Measurements from ENCODE around the gene KCNG2.

The KCNG2 gene

DNA sequence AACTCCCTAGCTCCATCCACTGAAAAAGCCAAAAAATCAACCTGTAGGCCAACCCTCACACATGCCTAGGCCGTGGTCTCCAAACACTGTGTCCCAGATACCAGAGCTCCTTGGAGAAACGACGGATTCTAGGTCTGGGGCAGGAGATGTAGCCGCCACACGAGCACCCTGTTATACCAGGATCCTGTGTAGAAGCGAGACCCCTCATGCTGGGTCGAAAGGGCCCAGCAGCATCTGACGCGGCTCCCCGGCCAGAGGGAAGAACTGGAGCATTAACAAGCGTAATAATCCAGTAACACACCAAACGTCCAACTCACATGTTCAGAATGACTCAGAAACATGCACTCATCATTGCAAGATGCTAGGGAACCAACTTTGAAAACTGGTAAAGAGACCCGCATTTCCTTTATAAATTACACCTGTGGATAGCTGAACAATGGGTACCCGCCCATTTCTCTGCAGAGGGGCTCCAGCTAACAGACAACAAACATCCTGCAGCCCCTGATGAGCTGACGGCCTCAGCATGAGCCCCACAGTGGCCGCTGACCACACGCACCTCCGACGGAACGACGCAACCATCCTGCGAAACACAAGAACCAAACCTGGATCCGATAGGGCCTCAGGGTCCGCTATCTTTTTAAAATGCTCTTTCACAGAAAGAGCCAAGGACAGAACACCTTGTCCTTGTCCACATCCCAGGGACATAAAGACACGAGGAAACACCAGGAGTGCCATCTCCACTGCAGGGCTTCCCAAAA, 139.5 kb downstream of the KCNG2 start:
- Mint-ChIP-seq H3K9me3 (peaks cover 6% of the 10 kb centered on the region), H3K36me3 (peaks cover 65% of the 10 kb centered on the region), H3K4me1 (peaks cover 15% of the 10 kb centered on the region), H3K4me3 (no peak overlapping the region), H3K27ac (no peak overlapping the region), H3K27me3 (no peaks in the 10 kb centered on the region)

DNA sequence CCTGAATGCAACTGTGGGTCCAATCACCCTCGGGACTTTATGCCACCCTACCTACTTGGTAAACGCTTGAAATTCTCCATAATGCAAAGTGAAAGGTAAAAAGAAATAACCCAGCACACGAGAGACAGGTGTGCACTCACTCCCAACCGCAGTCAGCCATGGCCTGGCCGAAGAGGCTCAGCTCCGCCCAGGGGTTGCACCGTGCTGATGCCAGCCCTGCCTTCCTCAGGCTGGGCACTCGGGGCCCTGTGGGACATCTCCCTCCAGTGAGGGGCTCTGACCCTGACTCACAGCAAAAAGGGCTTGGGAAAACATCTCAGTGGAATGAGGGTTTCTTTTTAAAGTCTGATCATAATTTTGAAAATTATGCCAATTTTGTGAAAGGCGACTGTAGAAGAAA, 140.5 kb downstream of the KCNG2 start:
- no peak overlapping the region for H3K4me3 Mint-ChIP-seq
- H3K4me1 Mint-ChIP-seq: peaks cover 18% of the 10 kb centered on the region
- H3K27me3 Mint-ChIP-seq: no peaks in the 10 kb centered on the region
- H3K36me3 Mint-ChIP-seq: peaks cover 57% of the 10 kb centered on the region
- H3K9me3 Mint-ChIP-seq: peaks cover 1% of the 10 kb centered on the region
- H3K27ac Mint-ChIP-seq: no peak overlapping the region

DNA sequence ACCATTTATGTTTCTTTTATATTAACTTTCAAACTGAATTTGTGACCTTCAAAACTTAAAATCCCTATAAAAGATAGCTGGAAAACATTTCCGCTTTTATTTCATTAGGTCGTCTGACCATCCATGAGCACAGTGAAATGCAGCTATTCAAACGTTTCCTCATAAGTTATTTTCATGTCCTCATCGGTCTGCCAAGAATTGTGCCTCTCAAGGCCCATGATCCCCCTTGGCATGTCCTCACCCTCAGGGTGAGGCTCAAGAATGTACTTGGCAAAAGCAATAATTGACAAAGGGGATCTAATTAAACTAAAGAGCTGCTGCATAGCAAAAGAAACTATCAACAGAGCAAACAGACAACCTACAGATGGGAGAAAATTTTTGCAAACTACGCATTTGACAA, 141.4 kb downstream of the KCNG2 start:
- no peaks in the 10 kb centered on the region for H3K27me3 Mint-ChIP-seq
- peaks cover 49% of the 10 kb centered on the region for H3K36me3 Mint-ChIP-seq
- H3K4me3 Mint-ChIP-seq: no peak overlapping the region
- H3K27ac Mint-ChIP-seq: no peak overlapping the region
- no peaks in the 10 kb centered on the region for H3K9me3 Mint-ChIP-seq
- peaks cover 20% of the 10 kb centered on the region for H3K4me1 Mint-ChIP-seq

DNA sequence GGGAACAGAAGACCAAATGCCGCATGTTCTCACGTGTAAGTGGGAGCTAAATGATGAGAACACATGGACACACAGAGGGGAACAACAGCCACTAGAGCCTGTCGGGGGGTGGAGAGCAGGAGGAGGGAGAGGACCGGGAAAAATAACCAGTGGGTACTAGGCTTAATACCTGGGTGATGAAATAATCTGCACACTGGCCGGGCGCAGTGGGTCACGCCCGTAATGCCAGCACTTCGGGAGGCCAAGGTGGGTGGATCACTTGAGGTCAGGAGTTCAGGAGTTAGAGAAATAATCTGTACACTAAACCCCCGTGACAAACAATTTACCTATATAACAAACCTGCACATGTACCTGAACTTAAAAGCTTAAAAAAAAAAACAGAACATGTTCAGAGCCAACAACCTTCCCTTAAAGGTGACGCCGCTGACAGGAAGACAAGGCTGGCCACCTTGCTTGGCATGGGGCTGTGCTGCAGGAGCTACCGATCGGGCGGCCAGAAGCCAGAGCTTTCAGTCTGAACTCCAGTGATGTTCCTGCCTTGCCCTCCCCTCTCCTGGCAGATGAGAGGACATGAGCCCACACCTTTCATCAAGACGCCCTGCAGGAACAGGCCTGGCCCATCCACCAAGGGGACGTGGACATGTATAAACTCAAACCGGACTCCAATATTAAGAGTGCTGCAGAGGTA, 142.5 kb downstream of the KCNG2 start:
- no peaks in the 10 kb centered on the region for H3K9me3 Mint-ChIP-seq
- no peaks in the 10 kb centered on the region for H3K27me3 Mint-ChIP-seq
- peak overlapping the region; percentile 72 for H3K27ac Mint-ChIP-seq
- H3K4me1 Mint-ChIP-seq: peaks cover 32% of the 10 kb centered on the region
- peaks cover 42% of the 10 kb centered on the region for H3K36me3 Mint-ChIP-seq
- H3K4me3 Mint-ChIP-seq: no peak overlapping the region

DNA sequence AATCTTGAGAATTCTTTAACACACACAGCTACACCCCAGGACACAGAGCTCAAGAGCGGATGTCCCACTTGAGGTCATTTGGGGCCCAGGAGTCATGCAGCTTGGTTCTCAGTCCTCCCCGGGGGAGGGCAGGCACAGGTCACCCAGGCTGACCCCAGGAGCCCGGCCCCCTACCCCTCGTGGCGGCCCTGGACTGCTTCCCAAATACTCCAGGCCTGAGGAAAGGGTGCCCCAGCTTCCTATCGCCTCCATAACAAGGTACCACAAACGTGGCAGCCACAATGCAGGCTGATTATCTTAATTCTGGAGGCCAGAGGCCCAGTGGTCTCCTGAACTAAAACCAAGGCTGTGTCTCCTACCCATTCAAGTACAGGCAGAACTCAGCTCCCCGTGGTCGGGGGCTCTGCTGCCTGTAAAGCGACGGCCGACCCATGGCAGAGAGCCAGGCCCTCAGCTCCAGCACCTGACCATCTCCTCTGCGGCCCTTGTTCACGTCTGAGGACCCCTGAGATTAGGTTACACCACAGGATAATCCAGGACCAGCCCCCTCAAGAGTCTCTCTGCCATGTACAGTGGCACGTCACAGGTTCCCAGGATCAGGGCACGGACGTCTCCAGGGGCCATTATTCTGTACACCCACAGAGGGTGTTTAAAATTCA, 143.2 kb downstream of the KCNG2 start:
- peaks cover 37% of the 10 kb centered on the region for H3K4me1 Mint-ChIP-seq
- no peaks in the 10 kb centered on the region for H3K27me3 Mint-ChIP-seq
- no peak overlapping the region for H3K4me3 Mint-ChIP-seq
- H3K27ac Mint-ChIP-seq: no peak overlapping the region
- no peaks in the 10 kb centered on the region for H3K9me3 Mint-ChIP-seq
- H3K36me3 Mint-ChIP-seq: peaks cover 35% of the 10 kb centered on the region

DNA sequence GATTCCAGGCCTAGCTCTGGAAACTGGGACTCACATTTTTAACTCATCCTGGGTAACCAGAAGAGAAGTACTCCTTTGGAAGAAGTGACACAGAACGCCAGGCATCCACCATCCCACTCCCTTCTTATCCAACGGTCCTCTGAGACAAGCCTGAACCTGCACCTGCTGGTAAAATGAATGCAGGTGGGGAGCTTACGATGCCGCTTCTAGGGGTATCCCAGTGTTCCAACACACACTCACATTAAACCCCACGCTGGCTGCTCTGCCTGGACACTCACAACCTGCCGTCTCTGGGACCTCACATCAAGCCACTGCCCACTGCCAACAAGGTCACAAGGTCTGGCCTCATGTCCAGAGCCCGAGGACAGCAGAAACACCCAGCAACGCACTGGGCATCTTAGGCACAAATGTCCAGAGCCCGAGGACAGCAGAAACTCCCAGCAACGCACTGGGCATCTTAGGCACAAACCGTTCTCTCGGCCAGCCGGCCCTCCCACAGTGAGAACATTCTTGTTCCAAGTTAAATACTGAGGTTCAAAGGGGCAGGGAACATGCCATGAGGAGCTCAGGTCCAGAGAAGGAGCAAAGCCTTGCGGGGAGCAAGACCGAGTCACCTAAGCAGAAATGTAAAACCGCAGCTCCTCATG, 143.9 kb downstream of the KCNG2 start:
- no peak overlapping the region for H3K4me3 Mint-ChIP-seq
- H3K4me1 Mint-ChIP-seq: peaks cover 42% of the 10 kb centered on the region
- peaks cover 29% of the 10 kb centered on the region for H3K36me3 Mint-ChIP-seq
- H3K27me3 Mint-ChIP-seq: no peaks in the 10 kb centered on the region
- H3K27ac Mint-ChIP-seq: no peak overlapping the region
- H3K9me3 Mint-ChIP-seq: no peaks in the 10 kb centered on the region

DNA sequence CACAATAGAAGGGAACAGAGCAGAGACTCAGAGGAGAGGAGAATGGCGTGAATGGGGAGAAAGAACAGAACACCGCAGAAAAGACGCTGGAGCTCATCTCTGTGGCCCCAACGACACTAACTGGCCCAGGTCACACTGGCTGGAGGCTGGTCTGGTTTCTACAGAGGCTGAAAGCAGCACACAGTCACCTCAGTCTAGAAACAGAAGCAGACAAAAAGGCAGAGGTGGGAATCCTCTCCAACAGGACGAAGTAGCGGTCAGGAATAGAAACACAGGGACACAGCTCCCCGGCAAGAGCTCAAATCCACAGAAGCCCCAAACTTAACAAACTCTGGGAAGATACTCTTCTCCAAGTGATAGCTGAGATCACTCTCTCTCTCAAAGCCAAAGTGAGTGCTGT, 144.5 kb downstream of the KCNG2 start:
- Mint-ChIP-seq H3K27ac (no peak overlapping the region), H3K36me3 (peaks cover 24% of the 10 kb centered on the region), H3K4me3 (no peak overlapping the region), H3K4me1 (peaks cover 42% of the 10 kb centered on the region), H3K27me3 (no peaks in the 10 kb centered on the region), H3K9me3 (no peaks in the 10 kb centered on the region)

DNA sequence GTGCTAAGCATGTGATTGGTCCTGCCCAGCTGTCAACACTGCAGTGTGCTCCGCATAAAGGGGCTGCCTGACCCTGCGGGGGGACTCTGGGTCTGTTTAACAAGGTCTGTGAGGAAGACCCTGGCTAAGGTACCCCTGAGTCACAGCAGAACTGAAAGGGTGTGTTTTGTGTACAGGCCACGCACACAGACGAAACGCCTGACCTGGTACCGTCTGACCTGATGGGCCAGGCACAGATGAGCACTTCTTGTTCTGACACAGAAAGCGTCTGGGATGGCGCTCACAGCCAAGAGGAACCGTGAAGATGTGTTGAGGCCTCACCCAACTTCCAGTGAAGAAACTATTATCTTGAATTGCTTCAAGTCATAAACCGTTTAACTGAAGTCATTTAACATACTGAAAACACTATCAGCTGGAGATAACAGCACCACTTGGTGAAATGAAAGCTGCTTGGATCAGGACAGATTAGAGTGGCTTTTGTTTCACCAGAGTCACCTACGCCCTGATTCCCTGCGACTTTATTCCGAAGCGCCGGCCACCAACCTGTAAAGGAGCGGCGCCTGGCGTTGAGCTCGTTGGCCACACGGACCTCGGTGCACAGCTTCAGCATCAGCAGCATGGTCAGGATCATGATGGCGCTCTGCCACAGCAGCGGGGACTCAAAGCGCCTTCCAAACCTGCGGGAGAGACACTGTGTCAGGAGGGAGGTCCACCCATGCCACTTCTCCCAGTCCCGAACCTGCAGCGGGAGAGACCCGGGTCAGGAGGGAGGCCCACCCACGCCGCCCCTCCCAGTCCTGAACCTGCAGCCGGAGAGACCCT, 145.3 kb downstream of the KCNG2 start:
- H3K4me3 Mint-ChIP-seq: peak overlapping the region; percentile 11
- H3K27ac Mint-ChIP-seq: peak overlapping the region; percentile 17
- H3K27me3 Mint-ChIP-seq: no peaks in the 10 kb centered on the region
- H3K36me3 Mint-ChIP-seq: peaks cover 17% of the 10 kb centered on the region
- peaks cover 46% of the 10 kb centered on the region for H3K4me1 Mint-ChIP-seq
- no peaks in the 10 kb centered on the region for H3K9me3 Mint-ChIP-seq

DNA sequence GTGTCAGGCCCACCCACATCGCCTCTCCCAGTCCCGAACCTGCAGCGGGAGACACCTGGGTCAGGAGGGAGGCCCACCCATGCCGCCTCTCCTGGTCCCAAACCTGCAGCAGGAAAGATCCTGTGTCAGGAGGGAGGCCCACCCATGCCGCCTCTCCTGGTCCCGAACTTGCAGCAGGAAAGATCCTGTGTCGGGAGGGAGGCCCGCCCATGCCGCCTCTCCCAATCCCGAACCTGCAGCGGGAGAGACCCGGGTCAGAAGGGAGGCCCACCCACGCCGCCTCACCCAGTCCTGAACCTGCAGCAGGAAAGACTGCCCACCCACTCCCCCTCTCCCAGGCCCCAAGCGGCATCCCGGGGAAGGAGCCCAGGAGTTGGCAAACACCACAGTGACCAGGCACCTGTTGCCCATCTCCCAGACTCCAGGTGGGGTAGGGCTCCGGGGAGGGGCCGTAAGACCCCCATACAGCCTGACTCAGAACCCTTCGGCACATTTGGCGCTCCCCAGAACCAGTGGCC, 145.9 kb downstream of the KCNG2 start:
- no peak overlapping the region for H3K4me3 Mint-ChIP-seq
- H3K36me3 Mint-ChIP-seq: peaks cover 13% of the 10 kb centered on the region
- H3K9me3 Mint-ChIP-seq: no peaks in the 10 kb centered on the region
- no peak overlapping the region for H3K27ac Mint-ChIP-seq
- H3K4me1 Mint-ChIP-seq: peaks cover 53% of the 10 kb centered on the region
- H3K27me3 Mint-ChIP-seq: no peaks in the 10 kb centered on the region

DNA sequence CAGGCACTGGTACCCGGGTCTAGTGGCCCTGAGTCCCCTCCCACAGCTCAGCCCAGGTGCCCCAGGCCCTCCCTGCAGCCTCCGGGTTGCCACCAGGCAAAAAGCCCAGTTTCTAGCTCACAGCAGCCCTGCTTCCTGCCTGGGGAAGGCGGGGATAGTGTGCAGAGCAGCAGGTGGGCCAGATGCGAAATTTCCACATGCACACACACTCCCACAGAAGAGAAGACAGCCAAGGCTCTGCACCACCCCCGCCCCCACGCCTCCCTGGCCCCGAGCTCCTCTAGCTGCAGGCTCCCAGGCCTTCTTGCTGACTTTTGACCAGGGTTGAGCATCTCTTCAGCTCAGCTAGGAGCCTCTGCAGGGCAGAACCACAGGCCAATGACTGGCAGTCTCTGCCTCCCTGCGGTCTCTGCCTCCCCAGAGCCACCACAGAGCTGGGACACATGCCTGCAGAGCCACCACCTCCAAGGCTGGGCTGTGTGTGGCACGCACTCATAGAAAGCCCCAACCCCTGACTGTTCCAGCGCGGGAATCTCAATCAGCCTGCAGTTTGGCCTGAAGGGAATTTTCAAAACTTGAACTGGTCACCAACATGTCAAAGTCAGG, 146.5 kb downstream of the KCNG2 start:
- no peak overlapping the region for H3K27ac Mint-ChIP-seq
- peaks cover 54% of the 10 kb centered on the region for H3K4me1 Mint-ChIP-seq
- H3K36me3 Mint-ChIP-seq: peaks cover 10% of the 10 kb centered on the region
- H3K4me3 Mint-ChIP-seq: no peak overlapping the region
- H3K27me3 Mint-ChIP-seq: no peaks in the 10 kb centered on the region
- H3K9me3 Mint-ChIP-seq: no peaks in the 10 kb centered on the region

DNA sequence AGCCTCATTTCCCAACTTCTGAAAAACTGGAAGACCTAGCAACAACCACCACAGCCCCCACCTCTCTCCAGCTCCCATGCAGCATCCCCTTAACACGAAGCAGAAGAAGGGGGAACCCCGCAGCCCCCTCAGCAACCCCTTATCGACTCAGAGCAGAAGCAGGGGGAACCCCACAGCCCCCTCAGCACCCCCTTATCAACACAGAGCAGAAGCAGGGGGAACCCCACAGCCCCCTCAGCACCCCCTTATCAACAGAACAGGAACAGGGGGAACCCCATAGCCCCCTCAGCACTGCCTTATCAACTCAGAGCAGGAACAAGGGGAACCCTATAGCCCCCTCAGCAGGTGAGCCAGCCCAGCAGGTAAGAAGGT, 147.0 kb downstream of the KCNG2 start:
- Mint-ChIP-seq H3K4me3 (no peak overlapping the region), H3K27me3 (no peaks in the 10 kb centered on the region), H3K27ac (no peak overlapping the region)

DNA sequence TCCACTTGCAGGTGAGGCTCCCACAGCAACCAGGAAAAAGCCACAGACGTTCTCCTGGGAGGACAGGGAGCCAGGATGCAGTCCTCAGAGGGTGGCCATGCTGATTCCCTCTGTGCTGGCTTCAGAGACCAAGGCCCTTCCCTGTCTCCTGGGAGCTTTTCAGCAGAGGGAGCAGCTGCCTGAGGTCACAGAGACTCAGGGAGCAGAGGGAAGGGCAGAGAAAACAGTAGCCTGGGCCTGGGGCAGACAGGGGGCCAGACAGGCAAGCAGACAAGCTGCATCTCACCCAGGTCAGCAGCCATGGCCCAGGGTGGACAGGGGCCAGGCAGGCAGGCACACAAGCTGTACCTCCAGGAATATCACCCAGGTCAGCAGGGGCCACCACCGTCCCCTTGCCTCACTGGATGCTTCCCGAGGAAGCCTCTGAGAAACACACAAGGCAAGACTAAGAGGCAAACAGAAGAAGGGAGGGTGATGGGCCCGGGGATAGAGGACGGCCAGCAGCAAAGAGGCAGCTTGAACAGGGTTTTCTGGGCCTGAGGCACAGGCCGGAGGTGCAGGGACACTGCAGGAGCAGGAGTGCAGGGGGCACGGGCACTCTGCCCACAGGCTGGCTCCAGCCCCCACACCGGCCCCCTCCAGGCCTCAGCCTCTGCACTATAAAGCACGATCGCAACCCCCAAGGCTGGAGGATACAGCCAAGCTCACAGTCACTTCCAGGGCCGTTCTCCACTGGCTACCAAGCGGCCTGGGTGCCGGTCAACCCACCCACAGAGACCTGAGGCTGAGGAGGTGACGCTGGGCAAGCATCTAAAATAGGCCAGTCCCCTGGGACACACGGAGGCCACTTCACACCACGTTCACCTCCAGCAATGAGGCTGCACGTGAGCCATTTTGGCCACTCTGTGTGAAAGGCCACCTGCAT, 147.6 kb downstream of the KCNG2 start:
- Mint-ChIP-seq H3K27ac (no peak overlapping the region), H3K4me1 (peaks cover 59% of the 10 kb centered on the region), H3K27me3 (no peaks in the 10 kb centered on the region), H3K4me3 (no peak overlapping the region), H3K9me3 (no peaks in the 10 kb centered on the region), H3K36me3 (peaks cover 4% of the 10 kb centered on the region)

More for the DNA sequence above, 147.0 kb downstream of the KCNG2 start:
- peaks cover 57% of the 10 kb centered on the region for H3K4me1 Mint-ChIP-seq
- no peaks in the 10 kb centered on the region for H3K9me3 Mint-ChIP-seq
- H3K36me3 Mint-ChIP-seq: peaks cover 7% of the 10 kb centered on the region

DNA sequence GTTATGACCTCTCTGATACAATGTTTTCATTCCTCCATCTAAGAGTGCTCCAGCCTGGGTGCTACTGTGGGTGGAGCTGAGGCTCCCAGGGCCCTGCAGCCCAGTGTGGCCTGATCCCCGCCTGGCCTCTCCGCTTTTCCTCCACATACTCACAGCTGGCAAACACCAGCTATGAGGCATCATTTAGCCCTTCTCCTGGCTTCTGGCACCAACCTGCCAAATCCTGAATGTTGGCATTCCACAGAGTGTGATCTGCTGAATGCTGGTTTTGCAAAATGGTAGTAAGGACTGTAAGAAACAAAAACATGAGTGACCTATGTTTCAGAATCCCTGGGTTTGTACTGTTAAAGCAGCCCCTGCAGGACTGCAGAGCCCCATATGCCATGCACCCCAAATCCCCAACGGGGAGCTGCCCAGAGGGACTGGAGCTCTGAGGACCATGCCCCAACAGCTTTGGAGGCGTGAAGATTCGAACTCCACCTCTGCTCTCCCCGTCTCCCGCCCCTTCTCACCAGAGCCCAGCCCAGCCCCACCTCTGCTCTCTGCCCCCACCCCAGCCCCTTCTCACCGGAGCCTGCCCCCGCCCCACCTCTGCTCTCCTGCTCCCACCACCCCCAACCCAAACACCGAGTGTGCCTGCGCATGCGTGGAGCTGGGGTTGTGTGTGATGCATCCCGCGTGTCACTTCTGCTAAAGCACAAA, 149.5 kb downstream of the KCNG2 start:
- Mint-ChIP-seq H3K27me3 (no peaks in the 10 kb centered on the region), H3K9me3 (no peaks in the 10 kb centered on the region), H3K36me3 (peaks cover 4% of the 10 kb centered on the region), H3K27ac (no peak overlapping the region), H3K4me3 (peak overlapping the region; percentile 51), H3K4me1 (peaks cover 58% of the 10 kb centered on the region)
